Fibroblast of lung (primary cell): Measurements from ENCODE around the gene SLC25A52. TPM values are rescaled to one million over a fixed set of nuclear protein-coding genes. Genes with fewer than 3 reads are reported as not detected.

Source experiments
- DNase-seq, 2 donors: peaks; one replicate each; pipeline versions ENCODE4 v3.0.0 to v3.0.0-alpha.2; 2010; ENCODE audit warnings: low read depth in 2 of 2
- H2AFZ ChIP-seq: 2 replicates; pipeline ENCODE4 v1.5.1; 2012; ENCODE audit warnings: low read length, control low read depth, inconsistent platforms
- H3K27ac ChIP-seq: 2 replicates; pipeline ENCODE4 v1.5.1; 2011; ENCODE audit warnings: low read length, control low read depth; ENCODE audit not compliant: insufficient read depth
- H3K27me3 ChIP-seq: 2 replicates; pipeline ENCODE4 v1.5.1; 2011; ENCODE audit warnings: mild to moderate bottlenecking, low read length; ENCODE audit not compliant: control insufficient read depth, insufficient read depth
- H3K36me3 ChIP-seq: 2 replicates; pipeline ENCODE4 v1.5.1; 2011; ENCODE audit warnings: low read length; ENCODE audit not compliant: control insufficient read depth, insufficient read depth
- H3K4me1 ChIP-seq: 2 replicates; pipeline ENCODE4 v1.5.1; 2011; ENCODE audit warnings: low read length; ENCODE audit not compliant: control insufficient read depth, insufficient read depth; ENCODE audit errors: extremely low read depth
- H3K4me2 ChIP-seq: 2 replicates; pipeline ENCODE4 v1.5.1; 2011; ENCODE audit warnings: low read length, control low read depth; ENCODE audit not compliant: insufficient read depth; ENCODE audit errors: extremely low read depth
- H3K4me3 ChIP-seq, 4 experiments: fragments of 200-600 bp in 1 of 4; sonication (generic) in 1 of 4; replicated peaks in 1 of 4; 2 replicates each; pipeline ENCODE4 v1.5.1; 2011 to 2016; ENCODE audit warnings: low read length in 4 of 4, low read depth in 3 of 4, mild to moderate bottlenecking in 3 of 4, control low read depth in 2 of 4, inconsistent platforms in 1 of 4, mixed read lengths in 1 of 4; ENCODE audit not compliant: insufficient read depth in 1 of 4; ENCODE audit errors: control extremely low read depth in 1 of 4
- H3K79me2 ChIP-seq: 2 replicates; pipeline ENCODE4 v1.5.1; 2012; ENCODE audit warnings: mild to moderate bottlenecking, low read length, inconsistent platforms; ENCODE audit not compliant: control insufficient read depth, insufficient read depth
- H3K9ac ChIP-seq: 2 replicates; pipeline ENCODE4 v1.5.1; 2011; ENCODE audit warnings: mild to moderate bottlenecking, low read length, control low read depth; ENCODE audit not compliant: insufficient read depth
- H3K9me3 ChIP-seq: 2 replicates; pipeline ENCODE4 v1.5.1; 2012; ENCODE audit warnings: low read depth, low read length; ENCODE audit not compliant: control insufficient read depth, insufficient read depth
- H4K20me1 ChIP-seq: 2 replicates; pipeline ENCODE4 v1.5.1; 2011; ENCODE audit warnings: low read length; ENCODE audit not compliant: control insufficient read depth, insufficient read depth; ENCODE audit errors: extremely low read depth
- CTCF ChIP-seq, 2 donors: IDR thresholded peaks in 1 of 2; conservative IDR thresholded peaks in 1 of 2; 1 replicate in 1 of 2; 2 replicates in 1 of 2; pipeline ENCODE4 v1.5.1; 2011 to 2012; ENCODE audit warnings: low read length in 2 of 2, control low read depth in 1 of 2, inconsistent platforms in 1 of 2, low read depth in 1 of 2, mild to moderate bottlenecking in 1 of 2
- EZH2 ChIP-seq: IDR thresholded peaks from 2 replicates; pipeline ENCODE4 v1.5.1; 2012; ENCODE audit warnings: low read length, control low read depth, mild to moderate bottlenecking; ENCODE audit errors: missing control alignments
- polyA plus RNA-seq, 2 donors: library from polyadenylated mRNA; depleted of rRNA in 1 of 2; stranded (reverse) in 1 of 2; unstranded in 1 of 2; fragments of >200 nt; gene quantifications; 2 replicates each; pipeline ENCODE4 v1.2.1, GENCODE V29; 2011 to 2012; ENCODE audit warnings: missing spikeins in 1 of 2
- total RNA-seq: library from RNA; depleted of rRNA; stranded (reverse); fragments of >200 nt; gene quantifications from 2 replicates; pipeline ENCODE4 v1.2.1, GENCODE V29; 2014

The SLC25A52 gene
- total and polyA plus RNA-seq, 2 donors (not counting 1 experiment from before 2014, with no cell fraction given): 0.06 TPM; not detected in 1

GRCh38 chr18:31740180-31740579 is 20.5 kb downstream of the SLC25A52 start:
- DNase-seq: no peak
- no peaks in the 10 kb centered on the region for H3K9me3 ChIP-seq
- no peak overlapping the region for H3K9ac ChIP-seq
- no peaks in the 10 kb centered on the region for H3K36me3 ChIP-seq
- TF ChIP-seq CTCF (conservative IDR thresholded peaks at IDR 0.05 in 1 of 2, IDR thresholded peaks at IDR 0.05 in 1 of 2; ENCODE audit: low read depth in 1 of 2, low read length in 2 of 2) (no peak), EZH2 (no peak)
- H3K4me3 ChIP-seq: no peak overlapping the region
- H3K27ac ChIP-seq: no peak overlapping the region
- H4K20me1 ChIP-seq: no peaks in the 10 kb centered on the region
- no peaks in the 10 kb centered on the region for H3K79me2 ChIP-seq
- H3K4me2 ChIP-seq: no peak overlapping the region
- H3K27me3 ChIP-seq: no peaks in the 10 kb centered on the region
- H3K4me1 ChIP-seq: no peaks in the 10 kb centered on the region
- no peak overlapping the region for H2AFZ ChIP-seq

- no peak overlapping the region for H3K27ac ChIP-seq
- no peak for DNase-seq
- no peaks in the 10 kb centered on the region for H3K79me2 ChIP-seq
- H3K4me2 ChIP-seq: no peak overlapping the region
- no peaks in the 10 kb centered on the region for H3K27me3 ChIP-seq
- H3K9me3 ChIP-seq: no peaks in the 10 kb centered on the region
- H2AFZ ChIP-seq: no peak overlapping the region
- no peaks in the 10 kb centered on the region for H4K20me1 ChIP-seq
- H3K4me3 ChIP-seq: no peak overlapping the region
- no peaks in the 10 kb centered on the region for H3K4me1 ChIP-seq
- TF ChIP-seq CTCF (conservative IDR thresholded peaks at IDR 0.05 in 1 of 2, IDR thresholded peaks at IDR 0.05 in 1 of 2; ENCODE audit: low read depth in 1 of 2, low read length in 2 of 2) (no peak), EZH2 (no peak)
- H3K9ac ChIP-seq: no peak overlapping the region
- no peaks in the 10 kb centered on the region for H3K36me3 ChIP-seq
Measured at GRCh38 chr18:31739651-31740050, 21.0 kb downstream of the SLC25A52 start.

GRCh38 chr18:31738460-31739407 is 21.9 kb downstream of the SLC25A52 start:
- no peak overlapping the region for H3K27ac ChIP-seq
- H3K9ac ChIP-seq: no peak overlapping the region
- H3K36me3 ChIP-seq: no peaks in the 10 kb centered on the region
- TF ChIP-seq CTCF (conservative IDR thresholded peaks at IDR 0.05 in 1 of 2, IDR thresholded peaks at IDR 0.05 in 1 of 2; ENCODE audit: low read depth in 1 of 2, low read length in 2 of 2): no peak
- TF ChIP-seq EZH2: no peak
- H3K79me2 ChIP-seq: no peaks in the 10 kb centered on the region
- no peak overlapping the region for H3K4me2 ChIP-seq
- no peaks in the 10 kb centered on the region for H3K9me3 ChIP-seq
- no peaks in the 10 kb centered on the region for H3K4me1 ChIP-seq
- no peaks in the 10 kb centered on the region for H3K27me3 ChIP-seq
- DNase-seq: no peak
- H3K4me3 ChIP-seq: no peak overlapping the region
- no peaks in the 10 kb centered on the region for H4K20me1 ChIP-seq
- H2AFZ ChIP-seq: no peak overlapping the region
